Measurements from ENCODE around the gene ZNF140.

Gene ZNF140

GRCh38 chr12:133058203-133059113 is 22.3 kb upstream of the ZNF140 start:
- ChIA-PET POLR2A (interaction anchor here (0.5 kb wide), 1 partner anchor 130 kb away, joined by 3 read pairs; no protein-coding TSS in a partner anchor), CTCF (interaction anchor here (1.2 to 1.4 kb wide), 3 partner anchors 11 to 16 kb away, joined by 3 to 4 read pairs (median 3); no protein-coding TSS in a partner anchor)
- DNase-seq (ENCODE audit: extremely low spot score): no peak
- no peak for TF ChIP-seq CTCF (IDR thresholded peaks at IDR 0.05; ENCODE audit: control extremely low read depth, extremely low read depth, low read depth, missing control alignments)

- no peak for DNase-seq (ENCODE audit: extremely low spot score)
- ChIA-PET POLR2A (no interaction called here), CTCF (no interaction called here)
- TF ChIP-seq CTCF (IDR thresholded peaks at IDR 0.05; ENCODE audit: control extremely low read depth, extremely low read depth, low read depth, missing control alignments): no peak
Observed at GRCh38 chr12:133061954-133062353, 18.8 kb upstream of the ZNF140 start.

- no peak for DNase-seq (ENCODE audit: extremely low spot score)
- TF ChIP-seq CTCF (IDR thresholded peaks at IDR 0.05; ENCODE audit: control extremely low read depth, extremely low read depth, low read depth, missing control alignments): no peak
- CTCF ChIA-PET: interaction anchor here (1.7 to 1.8 kb wide), 2 partner anchors 18 to 21 kb away, joined by 3 to 4 read pairs; no protein-coding TSS in a partner anchor
- POLR2A ChIA-PET: no interaction called here
Observed at GRCh38 chr12:133063556-133063955, 17.2 kb upstream of the ZNF140 start.

- no peak for TF ChIP-seq CTCF (IDR thresholded peaks at IDR 0.05; ENCODE audit: control extremely low read depth, extremely low read depth, low read depth, missing control alignments)
- CTCF ChIA-PET: no interaction called here
- POLR2A ChIA-PET: no interaction called here
- no peak for DNase-seq (ENCODE audit: extremely low spot score)
Observed at GRCh38 chr12:133073836-133074235, 6.9 kb upstream of the ZNF140 start.

- TF ChIP-seq CTCF (IDR thresholded peaks at IDR 0.05; ENCODE audit: control extremely low read depth, extremely low read depth, low read depth, missing control alignments): no peak
- CTCF ChIA-PET: interaction anchor here (1.0 kb wide), 2 partner anchors 42 to 101 kb away, joined by 3 to 5 read pairs; partner anchors contain the start of gene ZNF268
- POLR2A ChIA-PET: interaction anchor here (1.0 to 1.1 kb wide), 2 partner anchors 50 to 94 kb away, joined by 3 to 4 read pairs; partner anchors contain the start of genes ZNF10, ZNF26 and ZNF891
- peak; percentile 87 for DNase-seq (ENCODE audit: extremely low spot score)
Observed at GRCh38 chr12:133080026-133080367, 726 bp upstream of the ZNF140 start.

GRCh38 chr12:133081159-133081780 is 547 bp downstream of the ZNF140 start:
- CTCF ChIA-PET: interaction anchor here (0.7 to 0.9 kb wide), 2 partner anchors 96 to 100 kb away, joined by 3 to 4 read pairs; partner anchors contain the start of gene ZNF268
- TF ChIP-seq CTCF (IDR thresholded peaks at IDR 0.05; ENCODE audit: control extremely low read depth, extremely low read depth, low read depth, missing control alignments): no peak
- POLR2A ChIA-PET: no interaction called here
- no peak for DNase-seq (ENCODE audit: extremely low spot score)
